Measurements from ENCODE around the gene TRIO.

TRIO gene

GRCh38 chr5:14238272-14238671 lies 95.1 kb downstream of the TRIO start:
- no peaks in the 10 kb centered on the region for H3K79me2 ChIP-seq (ENCODE audit: insufficient read depth, low read length)
- H3K9ac ChIP-seq (ENCODE audit: low read depth, low read length), result no peak overlapping the region
- H3K4me1 ChIP-seq (ENCODE audit: insufficient read depth, low read length), result no peaks in the 10 kb centered on the region
- ATAC-seq (ENCODE audit: insufficient read depth, low read depth) (no peak), DNase-seq (no peak)
- no peaks in the 10 kb centered on the region for H3K9me3 ChIP-seq (ENCODE audit: insufficient read depth, low read length, severe bottlenecking)
- no peaks in the 10 kb centered on the region for H3K36me3 ChIP-seq (ENCODE audit: insufficient read depth, low read length)
- H4K20me1 ChIP-seq (ENCODE audit: insufficient read depth, low read length), result no peaks in the 10 kb centered on the region
- no peaks in the 10 kb centered on the region for H3K27me3 ChIP-seq (ENCODE audit: insufficient read depth, low read length, poor library complexity)
- H3K4me2 ChIP-seq (ENCODE audit: insufficient read depth, low read length), result no peak overlapping the region
- H3K27ac ChIP-seq (ENCODE audit: low read length), result no peak overlapping the region
- H2AFZ ChIP-seq (ENCODE audit: low read depth, low read length), result no peak overlapping the region
- no peak overlapping the region for H3K4me3 ChIP-seq (ENCODE audit: low read depth in 1 of 2, low read length in 2 of 2)
- TF ChIP-seq EZH2 (IDR thresholded peaks at IDR 0.05; ENCODE audit: borderline replicate concordance, low read depth, low read length, severe bottlenecking) (no peak), CTCF (IDR thresholded peaks at IDR 0.05; ENCODE audit: borderline replicate concordance, extremely low read depth, low read length, poor library complexity, severe bottlenecking) (no peak)

- Histone ChIP-seq H3K27ac (ENCODE audit: low read length) (no peak overlapping the region), H3K4me3 (ENCODE audit: low read depth in 1 of 2, low read length in 2 of 2) (no peak overlapping the region), H4K20me1 (ENCODE audit: insufficient read depth, low read length) (no peaks in the 10 kb centered on the region), H3K79me2 (ENCODE audit: insufficient read depth, low read length) (no peaks in the 10 kb centered on the region), H2AFZ (ENCODE audit: low read depth, low read length) (no peak overlapping the region), H3K4me1 (ENCODE audit: insufficient read depth, low read length) (no peaks in the 10 kb centered on the region), H3K9ac (ENCODE audit: low read depth, low read length) (no peak overlapping the region), H3K27me3 (ENCODE audit: insufficient read depth, low read length, poor library complexity) (no peaks in the 10 kb centered on the region), H3K4me2 (ENCODE audit: insufficient read depth, low read length) (no peak overlapping the region), H3K9me3 (ENCODE audit: insufficient read depth, low read length, severe bottlenecking) (no peaks in the 10 kb centered on the region), H3K36me3 (ENCODE audit: insufficient read depth, low read length) (no peaks in the 10 kb centered on the region)
- ATAC-seq (ENCODE audit: insufficient read depth, low read depth) (no peak), DNase-seq (no peak)
- no peak for TF ChIP-seq EZH2 (IDR thresholded peaks at IDR 0.05; ENCODE audit: borderline replicate concordance, low read depth, low read length, severe bottlenecking)
- no peak for TF ChIP-seq CTCF (IDR thresholded peaks at IDR 0.05; ENCODE audit: borderline replicate concordance, extremely low read depth, low read length, poor library complexity, severe bottlenecking)
Measured at GRCh38 chr5:14239404-14239803, 96.3 kb downstream of the TRIO start.

DNA sequence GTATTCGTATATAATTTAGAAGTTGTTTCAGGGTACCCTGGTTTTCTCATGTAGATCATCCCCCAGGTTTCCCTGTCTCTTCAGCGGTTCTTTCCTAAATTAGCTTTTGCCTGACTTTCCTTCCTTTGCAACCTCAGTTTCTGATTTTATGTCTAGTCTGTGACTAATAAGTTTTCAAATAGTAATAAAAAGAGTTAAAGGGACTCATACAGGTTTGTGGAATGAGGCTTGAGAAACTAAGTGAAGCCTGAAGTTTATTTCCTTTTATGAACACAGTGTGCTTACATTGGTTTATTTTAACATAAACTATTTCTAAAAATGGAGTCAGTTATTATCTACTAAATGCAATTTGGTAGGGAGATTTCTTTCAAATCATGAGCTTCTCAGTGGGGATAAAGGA lies 96.8 kb downstream of the TRIO start:
- no peak overlapping the region for H3K27ac ChIP-seq (ENCODE audit: low read length)
- H3K79me2 ChIP-seq (ENCODE audit: insufficient read depth, low read length), result no peaks in the 10 kb centered on the region
- ATAC-seq (ENCODE audit: insufficient read depth, low read depth) (no peak), DNase-seq (no peak)
- no peak overlapping the region for H3K4me3 ChIP-seq (ENCODE audit: low read depth in 1 of 2, low read length in 2 of 2)
- no peaks in the 10 kb centered on the region for H3K36me3 ChIP-seq (ENCODE audit: insufficient read depth, low read length)
- TF ChIP-seq CTCF (IDR thresholded peaks at IDR 0.05; ENCODE audit: borderline replicate concordance, extremely low read depth, low read length, poor library complexity, severe bottlenecking) (no peak), EZH2 (IDR thresholded peaks at IDR 0.05; ENCODE audit: borderline replicate concordance, low read depth, low read length, severe bottlenecking) (no peak)
- no peak overlapping the region for H2AFZ ChIP-seq (ENCODE audit: low read depth, low read length)
- H3K9ac ChIP-seq (ENCODE audit: low read depth, low read length), result no peak overlapping the region
- H4K20me1 ChIP-seq (ENCODE audit: insufficient read depth, low read length), result no peaks in the 10 kb centered on the region
- H3K4me2 ChIP-seq (ENCODE audit: insufficient read depth, low read length), result no peak overlapping the region
- no peaks in the 10 kb centered on the region for H3K4me1 ChIP-seq (ENCODE audit: insufficient read depth, low read length)
- no peaks in the 10 kb centered on the region for H3K9me3 ChIP-seq (ENCODE audit: insufficient read depth, low read length, severe bottlenecking)
- H3K27me3 ChIP-seq (ENCODE audit: insufficient read depth, low read length, poor library complexity), result no peaks in the 10 kb centered on the region

DNA sequence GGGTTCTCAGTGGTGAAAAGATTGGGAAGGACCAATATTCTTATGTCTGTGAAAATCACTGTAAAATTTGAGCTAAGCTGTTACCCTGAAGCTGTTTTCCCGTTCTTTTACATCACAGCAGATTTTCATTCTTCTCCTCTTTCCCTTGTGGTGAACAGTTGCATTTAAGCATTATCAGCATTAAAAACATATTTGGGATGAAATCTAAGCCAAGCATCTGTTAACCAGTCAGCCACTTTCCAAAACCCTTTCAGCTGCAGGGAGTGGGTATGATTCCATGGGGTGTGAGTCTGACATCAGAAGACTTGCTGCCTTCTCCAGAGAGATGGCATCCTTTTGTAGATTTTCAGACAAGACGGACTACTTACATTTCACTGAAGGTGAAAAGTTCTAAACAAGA lies 97.2 kb downstream of the TRIO start:
- Histone ChIP-seq H3K4me2 (ENCODE audit: insufficient read depth, low read length) (no peak overlapping the region), H3K79me2 (ENCODE audit: insufficient read depth, low read length) (no peaks in the 10 kb centered on the region), H2AFZ (ENCODE audit: low read depth, low read length) (no peak overlapping the region), H3K4me1 (ENCODE audit: insufficient read depth, low read length) (no peaks in the 10 kb centered on the region), H4K20me1 (ENCODE audit: insufficient read depth, low read length) (no peaks in the 10 kb centered on the region), H3K9ac (ENCODE audit: low read depth, low read length) (no peak overlapping the region), H3K27me3 (ENCODE audit: insufficient read depth, low read length, poor library complexity) (no peaks in the 10 kb centered on the region), H3K4me3 (ENCODE audit: low read depth in 1 of 2, low read length in 2 of 2) (no peak overlapping the region), H3K36me3 (ENCODE audit: insufficient read depth, low read length) (no peaks in the 10 kb centered on the region), H3K9me3 (ENCODE audit: insufficient read depth, low read length, severe bottlenecking) (no peaks in the 10 kb centered on the region), H3K27ac (ENCODE audit: low read length) (no peak overlapping the region)
- ATAC-seq (ENCODE audit: insufficient read depth, low read depth), result no peak
- DNase-seq, result no peak
- no peak for TF ChIP-seq CTCF (IDR thresholded peaks at IDR 0.05; ENCODE audit: borderline replicate concordance, extremely low read depth, low read length, poor library complexity, severe bottlenecking)
- TF ChIP-seq EZH2 (IDR thresholded peaks at IDR 0.05; ENCODE audit: borderline replicate concordance, low read depth, low read length, severe bottlenecking), result no peak
